Hepatic stellate cell (primary cell): Measurements from ENCODE around the gene NOL4L.
"Not testable (repeated sequence)": the region's sequence is repeated elsewhere in the genome, so short reads cannot be mapped to it uniquely, and the experiment has no call there.

Experiments
- DNase-seq: peaks from one replicate; pipeline ENCODE4 v3.0.0; 2011; ENCODE audit warnings: low spot score

The NOL4L gene

GRCh38 chr20:32507998-32508774 is 76.9 kb downstream of the NOL4L start:
- no peak for DNase-seq

GRCh38 chr20:32506721-32507120 is 78.4 kb downstream of the NOL4L start:
- no peak for DNase-seq

GRCh38 chr20:32505723-32506473 is 79.2 kb downstream of the NOL4L start:
- DNase-seq, result no peak

- no peak for DNase-seq
Observed at GRCh38 chr20:32501709-32502108, 83.4 kb downstream of the NOL4L start.

- DNase-seq, result no peak
Observed at GRCh38 chr20:32497589-32498224, 87.4 kb downstream of the NOL4L start.

- no peak for DNase-seq
Observed at GRCh38 chr20:32496811-32497533, 88.2 kb downstream of the NOL4L start.

- DNase-seq, result no peak
Observed at GRCh38 chr20:32495949-32496348, 89.2 kb downstream of the NOL4L start.

GRCh38 chr20:32495217-32495565 is 89.9 kb downstream of the NOL4L start:
- no peak for DNase-seq

GRCh38 chr20:32494483-32495216 is 90.5 kb downstream of the NOL4L start:
- no peak for DNase-seq

GRCh38 chr20:32493356-32493755 is 91.8 kb downstream of the NOL4L start:
- no peak for DNase-seq

- DNase-seq, result not testable (repeated sequence)
Observed at GRCh38 chr20:32491764-32492151, 93.4 kb downstream of the NOL4L start.

GRCh38 chr20:32490942-32491763 is 94.0 kb downstream of the NOL4L start:
- DNase-seq, result no peak

GRCh38 chr20:32488066-32488838 is 96.9 kb downstream of the NOL4L start:
- no peak for DNase-seq

GRCh38 chr20:32487381-32487780 is 97.8 kb downstream of the NOL4L start:
- no peak for DNase-seq

- DNase-seq, result no peak
Observed at GRCh38 chr20:32485770-32486478, 99.2 kb downstream of the NOL4L start.

- peak; percentile 66 for DNase-seq
Observed at GRCh38 chr20:32484958-32485769, 100.0 kb downstream of the NOL4L start.

- peak; percentile 44 for DNase-seq
Observed at GRCh38 chr20:32484225-32484957, 100.7 kb downstream of the NOL4L start.
